HEK293 (cell line): Measurements from ENCODE around the gene SLC28A3.

Experiments
- CTCF ChIA-PET: fragments of 350-600 bp; formaldehyde crosslinking; extraction: SDS; loops from one replicate; lab custom pipeline; 2021; ENCODE audit warnings: antibody characterized with exemption; lab: Yijun Ruan, JAX
- POLR2A ChIA-PET: fragments of 300-600 bp; formaldehyde crosslinking; extraction: SDS; loops from one replicate; lab custom pipeline; 2020; ENCODE audit warnings: antibody characterized with exemption, inconsistent platforms; lab: Yijun Ruan, JAX
- H3K27ac ChIP-seq: fragments of 200-500 bp; sonication (Bioruptor generic); 2 replicates; pipeline ENCODE4 v1.5.1; 2014; ENCODE audit warnings: low read depth, low read length, control low read depth, inconsistent platforms; ENCODE audit errors: extremely low read depth
- H3K36me3 ChIP-seq, 2 experiments: fragments of 200-500 bp in 1 of 2; sonication (Bioruptor generic) in 1 of 2; 1 replicate in 1 of 2; 2 replicates in 1 of 2; pipeline ENCODE4 v1.5.1; 2014 to 2017; ENCODE audit warnings: inconsistent platforms in 2 of 2, low read length in 2 of 2; ENCODE audit not compliant: control insufficient read depth in 2 of 2, insufficient read depth in 1 of 2
- H3K4me1 ChIP-seq: fragments of 200-500 bp; sonication (Bioruptor generic); 2 replicates; pipeline ENCODE4 v1.5.1; 2014; ENCODE audit warnings: mild to moderate bottlenecking, low read length, inconsistent platforms; ENCODE audit not compliant: control insufficient read depth, insufficient read depth
- H3K4me3 ChIP-seq: 2 replicates; pipeline ENCODE4 v1.5.1; 2011; ENCODE audit warnings: low read depth, mild to moderate bottlenecking, control low read depth, low read length, moderate library complexity
- H3K9me3 ChIP-seq: fragments of 200-500 bp; sonication (Bioruptor generic); 2 replicates; pipeline ENCODE4 v1.5.1; 2014; ENCODE audit warnings: low read depth, low read length, inconsistent platforms; ENCODE audit not compliant: control insufficient read depth, insufficient read depth
- GLI4 ChIP-seq: fragments of 450-650 bp; formaldehyde crosslinking; IDR thresholded peaks from 2 replicates; pipeline ENCODE4 v1.5.1; 2016; ENCODE audit warnings: missing biosample characterization, missing genetic modification characterization
- SETDB1 ChIP-seq: IDR thresholded peaks from one replicate; pipeline ENCODE4 v1.6.1; 2017; ENCODE audit warnings: mild to moderate bottlenecking, low read length, moderate library complexity, mixed read lengths; ENCODE audit not compliant: insufficient read length
- TRIM28 ChIP-seq: IDR thresholded peaks from 2 replicates; pipeline ENCODE4 v1.6.1; 2011; ENCODE audit warnings: low read length, control low read depth, borderline replicate concordance
- YY1 ChIP-seq: fragments of 450-650 bp; formaldehyde crosslinking; IDR thresholded peaks from 2 replicates; pipeline ENCODE4 v1.5.1; 2018; ENCODE audit warnings: missing biosample characterization, missing genetic modification characterization
- ZBTB1 ChIP-seq: fragments of 450-650 bp; formaldehyde crosslinking; IDR thresholded peaks from 2 replicates; pipeline ENCODE4 v1.5.1; 2016; ENCODE audit warnings: missing biosample characterization, missing genetic modification characterization
- ZBTB20 ChIP-seq: fragments of 450-650 bp; formaldehyde crosslinking; IDR thresholded peaks from 2 replicates; pipeline ENCODE4 v1.5.1; 2016; ENCODE audit warnings: missing biosample characterization, missing genetic modification characterization
- ZBTB21 ChIP-seq: fragments of 450-650 bp; formaldehyde crosslinking; IDR thresholded peaks from 2 replicates; pipeline ENCODE4 v1.5.1; 2017; ENCODE audit warnings: missing biosample characterization, missing genetic modification characterization
- ZBTB48 ChIP-seq: fragments of 450-650 bp; formaldehyde crosslinking; IDR thresholded peaks from 2 replicates; pipeline ENCODE4 v1.5.1; 2016; ENCODE audit warnings: missing biosample characterization, missing genetic modification characterization
- ZNF157 ChIP-seq: fragments of 450-650 bp; formaldehyde crosslinking; IDR thresholded peaks from 2 replicates; pipeline ENCODE4 v1.5.1; 2016; ENCODE audit warnings: missing biosample characterization, missing genetic modification characterization
- ZNF175 ChIP-seq: fragments of 450-650 bp; formaldehyde crosslinking; IDR thresholded peaks from 2 replicates; pipeline ENCODE4 v1.5.1; 2016; ENCODE audit warnings: missing biosample characterization, missing genetic modification characterization
- ZNF18 ChIP-seq: fragments of 450-650 bp; formaldehyde crosslinking; IDR thresholded peaks from 2 replicates; pipeline ENCODE4 v1.5.1; 2016; ENCODE audit warnings: missing biosample characterization, missing genetic modification characterization
- ZNF184 ChIP-seq: fragments of 450-650 bp; IDR thresholded peaks from 2 replicates; pipeline ENCODE4 v1.5.1; 2018; ENCODE audit warnings: missing biosample characterization, mild to moderate bottlenecking, missing genetic modification characterization
- ZNF239 ChIP-seq: fragments of 450-650 bp; formaldehyde crosslinking; IDR thresholded peaks from 2 replicates; pipeline ENCODE4 v1.5.1; 2016; ENCODE audit warnings: missing biosample characterization, missing genetic modification characterization
- ZNF362 ChIP-seq: fragments of 450-650 bp; formaldehyde crosslinking; IDR thresholded peaks from 2 replicates; pipeline ENCODE4 v1.5.1; 2016; ENCODE audit warnings: missing biosample characterization, missing genetic modification characterization
- ZNF366 ChIP-seq: fragments of 450-650 bp; formaldehyde crosslinking; conservative IDR thresholded peaks from 2 replicates; pipeline ENCODE4 v1.5.1; 2016; ENCODE audit warnings: missing biosample characterization, missing genetic modification characterization
- ZNF560 ChIP-seq: fragments of 450-650 bp; formaldehyde crosslinking; IDR thresholded peaks from 2 replicates; pipeline ENCODE4 v1.5.1; 2017; ENCODE audit warnings: missing biosample characterization, missing genetic modification characterization, borderline replicate concordance
- ZNF571 ChIP-seq: fragments of 450-650 bp; formaldehyde crosslinking; IDR thresholded peaks from 2 replicates; pipeline ENCODE4 v1.5.0; 2017; ENCODE audit warnings: missing biosample characterization, missing genetic modification characterization
- ZNF621 ChIP-seq: fragments of 450-650 bp; formaldehyde crosslinking; IDR thresholded peaks from 2 replicates; pipeline ENCODE4 v1.5.1; 2017; ENCODE audit warnings: missing biosample characterization, missing genetic modification characterization
- ZSCAN18 ChIP-seq: fragments of 450-650 bp; formaldehyde crosslinking; IDR thresholded peaks from 2 replicates; pipeline ENCODE4 v1.5.1; 2016; ENCODE audit warnings: missing biosample characterization, missing genetic modification characterization
- TF ChIP-seq, protein P1 (sequence below): fragments of 450-650 bp; formaldehyde crosslinking; optimal IDR thresholded peaks from 2 replicates; pipeline ENCODE3; 2016; ENCODE audit warnings: missing biosample characterization, mild to moderate bottlenecking, missing genetic modification characterization

SLC28A3 gene

DNA sequence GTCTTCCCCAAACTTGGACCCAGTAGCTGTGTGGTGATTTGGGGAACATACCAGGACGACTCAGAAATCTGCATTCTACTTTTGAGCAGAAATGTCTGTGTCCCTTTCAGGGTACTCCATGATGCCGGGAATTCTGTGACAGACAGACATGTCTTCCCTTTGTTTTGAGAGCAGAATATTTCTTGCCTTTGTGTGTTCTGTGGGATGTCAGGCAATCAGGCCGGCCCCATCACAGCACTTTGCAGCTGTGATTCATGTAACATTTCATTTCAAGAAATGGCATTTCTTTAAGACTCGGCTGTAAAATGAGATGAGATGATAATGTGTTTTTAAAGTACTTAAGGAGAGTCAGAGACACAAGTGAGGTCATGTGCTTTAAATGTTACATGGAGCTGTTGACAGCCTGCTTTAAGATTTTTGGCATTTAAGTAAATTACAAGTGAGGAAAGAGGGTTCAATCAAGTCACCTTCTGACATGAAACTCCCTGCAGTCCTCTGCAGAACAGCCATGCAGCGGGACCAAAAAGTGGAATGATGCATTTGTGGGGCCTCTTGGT is 98.7 kb downstream of the SLC28A3 start:
- no peaks in the 10 kb centered on the region for H3K9me3 ChIP-seq
- CTCF ChIA-PET, result interaction anchor here (1.1 kb wide), 1 partner anchor 19 kb away, joined by 4 read pairs; no protein-coding TSS in a partner anchor
- TF ChIP-seq ZNF560 (tag by site-specific recombination) (no peak), ZNF157 (tag by site-specific recombination) (no peak), ZBTB20 (tag by site-specific recombination) (no peak), ZNF366 (tag by site-specific recombination) (no peak), ZNF184 (tag by site-specific recombination) (no peak), ZBTB1 (tag by site-specific recombination) (no peak), ZSCAN18 (tag by site-specific recombination) (no peak)
- TF ChIP-seq, protein P1, sequence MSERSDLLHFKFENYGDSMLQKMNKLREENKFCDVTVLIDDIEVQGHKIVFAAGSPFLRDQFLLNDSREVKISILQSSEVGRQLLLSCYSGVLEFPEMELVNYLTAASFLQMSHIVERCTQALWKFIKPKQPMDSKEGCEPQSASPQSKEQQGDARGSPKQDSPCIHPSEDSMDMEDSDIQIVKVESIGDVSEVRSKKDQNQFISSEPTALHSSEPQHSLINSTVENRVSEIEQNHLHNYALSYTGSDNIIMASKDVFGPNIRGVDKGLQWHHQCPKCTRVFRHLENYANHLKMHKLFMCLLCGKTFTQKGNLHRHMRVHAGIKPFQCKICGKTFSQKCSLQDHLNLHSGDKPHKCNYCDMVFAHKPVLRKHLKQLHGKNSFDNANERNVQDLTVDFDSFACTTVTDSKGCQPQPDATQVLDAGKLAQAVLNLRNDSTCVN (tag by site-specific recombination), result no peak
- no peaks in the 10 kb centered on the region for H3K36me3 ChIP-seq
- POLR2A ChIA-PET, result no interaction called here
- no peak overlapping the region for H3K27ac ChIP-seq
- H3K4me1 ChIP-seq, result no peaks in the 10 kb centered on the region
- H3K4me3 ChIP-seq, result no peak overlapping the region

DNA sequence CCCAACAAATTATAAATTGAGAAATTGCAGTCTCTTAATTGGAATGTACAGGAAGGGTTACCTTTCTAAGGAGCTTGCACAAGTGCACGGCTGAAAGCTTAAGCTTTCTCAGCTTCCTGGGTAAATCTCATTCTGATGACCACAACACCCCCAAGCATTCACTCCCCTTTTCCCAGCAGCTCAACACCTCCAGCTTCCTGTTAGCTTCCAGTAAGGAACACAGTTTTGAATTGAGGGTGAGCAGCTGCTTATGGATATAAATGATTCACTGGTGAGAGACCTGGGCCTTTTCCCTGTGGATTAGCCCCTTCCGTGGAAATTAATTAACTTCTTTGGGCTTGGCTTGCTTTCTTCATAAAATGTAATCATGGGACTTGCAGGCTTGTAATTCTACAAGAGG is 101.2 kb downstream of the SLC28A3 start:
- no peaks in the 10 kb centered on the region for H3K36me3 ChIP-seq
- no peaks in the 10 kb centered on the region for H3K4me1 ChIP-seq
- CTCF ChIA-PET, result interaction anchor here (0.6 to 1.8 kb wide), 8 partner anchors 9 to 120 kb away, joined by 3 to 9 read pairs (median 3); no protein-coding TSS in a partner anchor
- H3K9me3 ChIP-seq, result no peaks in the 10 kb centered on the region
- POLR2A ChIA-PET, result no interaction called here
- TF ChIP-seq ZNF571 (tag by site-specific recombination) (no peak), SETDB1 (no peak), ZNF175 (tag by site-specific recombination) (no peak), ZNF18 (tag by site-specific recombination) (no peak), ZNF621 (no peak), TRIM28 (no peak), ZNF239 (tag by site-specific recombination) (no peak), GLI4 (no peak), ZNF362 (tag by site-specific recombination) (no peak), ZBTB48 (no peak)
- no peak overlapping the region for H3K27ac ChIP-seq
- H3K4me3 ChIP-seq, result no peak overlapping the region

DNA sequence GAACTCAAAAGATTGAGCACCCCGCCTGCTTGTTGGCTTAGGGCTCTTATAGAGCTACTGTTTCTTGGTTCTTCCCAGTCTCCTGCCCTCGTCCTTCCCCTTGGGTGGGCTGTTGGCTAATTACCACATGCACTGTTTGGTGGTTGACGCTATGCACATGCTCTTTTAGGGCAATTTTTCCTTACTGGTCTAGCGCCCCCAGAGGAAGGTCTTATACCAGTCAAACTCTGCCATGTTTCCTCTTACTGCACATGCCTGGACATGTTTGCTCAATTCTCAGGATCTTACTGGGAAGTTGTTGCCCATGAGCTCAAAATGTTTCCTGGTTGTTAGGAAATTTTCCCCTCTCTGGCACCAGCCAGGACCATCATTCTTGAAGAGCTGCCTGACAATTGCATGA is 101.9 kb downstream of the SLC28A3 start:
- Histone ChIP-seq H3K27ac (no peak overlapping the region), H3K36me3 (no peaks in the 10 kb centered on the region), H3K4me1 (no peaks in the 10 kb centered on the region), H3K4me3 (no peak overlapping the region), H3K9me3 (no peaks in the 10 kb centered on the region)
- ChIA-PET POLR2A (no interaction called here), CTCF (interaction anchor here (0.6 to 1.8 kb wide), 9 partner anchors 9 to 119 kb away, joined by 3 to 9 read pairs (median 3); no protein-coding TSS in a partner anchor)
- TF ChIP-seq TRIM28 (0 out of 2 replicates have a peak, but pooled peaks have one; percentile 43), SETDB1 (peak; percentile 49), ZBTB21 (tag by site-specific recombination) (no peak), YY1 (tag by site-specific recombination) (no peak)
